Neural cell (in vitro differentiated cells): ENCODE results near the gene ARFGEF3. TPM values are rescaled to one million over a fixed set of nuclear protein-coding genes. Genes with fewer than 3 reads are reported as not detected.

Experiments used
- H2AFZ ChIP-seq: fragments of 200-600, 300-800 bp; sonication (generic), shearing (Covaris generic); 2 replicates; pipeline ENCODE4 v1.6.0; 2014; ENCODE audit warnings: low read depth, mild to moderate bottlenecking, antibody characterized with exemption, low read length, moderate library complexity
- H3F3A ChIP-seq: fragments of 200-600 bp; shearing (Covaris generic); 2 replicates; pipeline ENCODE4 v1.6.1; 2016; ENCODE audit warnings: mild to moderate bottlenecking, moderate library complexity, mixed read lengths, antibody characterized with exemption, low read length; ENCODE audit not compliant: insufficient read depth, poor library complexity, severe bottlenecking
- H3K27ac ChIP-seq: fragments of 200-600, 300-800 bp; sonication (generic), shearing (Covaris generic); 2 replicates; pipeline ENCODE4 v1.5.1; 2014; ENCODE audit warnings: mild to moderate bottlenecking, low read length, moderate library complexity
- H3K27me3 ChIP-seq: fragments of 300-800, 200-600 bp; sonication (generic), shearing (Covaris generic); 2 replicates; pipeline ENCODE4 v1.6.0; 2014; ENCODE audit warnings: mild to moderate bottlenecking, low read depth, low read length, moderate library complexity; ENCODE audit not compliant: insufficient read depth
- H3K36me3 ChIP-seq: fragments of 300-800, 200-600 bp; sonication (generic), shearing (Covaris generic); 2 replicates; pipeline ENCODE4 v1.5.1; 2014; ENCODE audit warnings: mild to moderate bottlenecking, antibody characterized with exemption, low read length, moderate library complexity; ENCODE audit not compliant: insufficient read depth
- H3K4me2 ChIP-seq: fragments of 300-800, 200-600 bp; sonication (generic), shearing (Covaris generic); 2 replicates; pipeline ENCODE4 v1.6.0; 2014; ENCODE audit warnings: mild to moderate bottlenecking, low read length
- H3K4me3 ChIP-seq: fragments of 300-800, 200-600 bp; sonication (generic), shearing (Covaris generic); 2 replicates; pipeline ENCODE4 v1.5.1; 2014; ENCODE audit warnings: mild to moderate bottlenecking, low read length, moderate library complexity
- H3K79me2 ChIP-seq: fragments of 200-600 bp; shearing (Covaris generic); replicated peaks from 2 replicates; pipeline ENCODE4 v1.6.0; 2014; ENCODE audit warnings: mild to moderate bottlenecking, low read length, moderate library complexity; ENCODE audit not compliant: insufficient read depth
- H3K9ac ChIP-seq: fragments of 300-800, 200-600 bp; sonication (generic), shearing (Covaris generic); 2 replicates; pipeline ENCODE4 v1.6.1; 2016; ENCODE audit warnings: mild to moderate bottlenecking, low read length, mixed read lengths
- H3K9me2 ChIP-seq: fragments of 200-600 bp; shearing (Covaris generic); 2 replicates; pipeline ENCODE4 v1.6.1; 2016; ENCODE audit warnings: mild to moderate bottlenecking, low read length, mixed read lengths; ENCODE audit not compliant: insufficient read depth
- H3K9me3 ChIP-seq: fragments of 200-600, 300-800 bp; sonication (generic), shearing (Covaris generic); 2 replicates; pipeline ENCODE4 v1.6.1; 2016; ENCODE audit warnings: mild to moderate bottlenecking, mixed run types, low read length, moderate library complexity, mixed read lengths
- H4K20me1 ChIP-seq: fragments of 200-600 bp; shearing (Covaris generic); 2 replicates; pipeline ENCODE4 v1.6.1; 2016; ENCODE audit warnings: mild to moderate bottlenecking, mixed run types; ENCODE audit not compliant: insufficient read depth
- EP300 ChIP-seq: fragments of 450-650 bp; conservative IDR thresholded peaks from 2 replicates; pipeline ENCODE4 v1.6.1; 2014; ENCODE audit warnings: antibody characterized with exemption, mild to moderate bottlenecking, moderate library complexity; ENCODE audit not compliant: poor library complexity, severe bottlenecking
- EZH2 ChIP-seq: fragments of 200-600, 300-800 bp; shearing (Covaris generic), sonication (generic); IDR thresholded peaks from 2 replicates; pipeline ENCODE4 v1.6.1; 2014; ENCODE audit warnings: antibody characterized with exemption, low read length, borderline replicate concordance, mild to moderate bottlenecking; ENCODE audit not compliant: insufficient read depth, poor library complexity, severe bottlenecking
- MXI1 ChIP-seq: fragments of 450-650 bp; conservative IDR thresholded peaks from 2 replicates; pipeline ENCODE4 v1.6.1; 2014; ENCODE audit warnings: antibody characterized with exemption, mild to moderate bottlenecking; ENCODE audit not compliant: poor library complexity, severe bottlenecking
- POLR2AphosphoS5 ChIP-seq: IDR thresholded peaks from 2 replicates; pipeline ENCODE4 v1.6.1; 2012
- RAD21 ChIP-seq: fragments of 450-650 bp; conservative IDR thresholded peaks from 2 replicates; pipeline ENCODE4 v1.6.1; 2014; ENCODE audit warnings: antibody characterized with exemption, mild to moderate bottlenecking, moderate library complexity
- REST ChIP-seq: IDR thresholded peaks from 2 replicates; pipeline ENCODE4 v1.6.1; 2012; ENCODE audit warnings: borderline replicate concordance
- SMC3 ChIP-seq: fragments of 450-650 bp; conservative IDR thresholded peaks from 2 replicates; pipeline ENCODE4 v1.6.1; 2014; ENCODE audit warnings: antibody characterized with exemption, mild to moderate bottlenecking, moderate library complexity; ENCODE audit not compliant: poor library complexity
- TAF1 ChIP-seq: IDR thresholded peaks from 2 replicates; pipeline ENCODE4 v1.6.1; 2012; ENCODE audit warnings: low read depth
- polyA plus RNA-seq: library from polyadenylated mRNA; depleted of rRNA; stranded (reverse); fragments of >200 nt; gene quantifications from 2 replicates; pipeline ENCODE4 v1.2.3, GENCODE V29; 2014
- TF ChIP-seq, protein P1 (sequence below): fragments of 450-650 bp; IDR thresholded peaks from 2 replicates; pipeline ENCODE4 v1.5.1; 2014; ENCODE audit warnings: antibody characterized with exemption, mild to moderate bottlenecking, moderate library complexity; ENCODE audit not compliant: poor library complexity, severe bottlenecking

ARFGEF3 gene
- polyA plus RNA-seq, 1 donor from 2014 or later, result 4.6 TPM

DNA sequence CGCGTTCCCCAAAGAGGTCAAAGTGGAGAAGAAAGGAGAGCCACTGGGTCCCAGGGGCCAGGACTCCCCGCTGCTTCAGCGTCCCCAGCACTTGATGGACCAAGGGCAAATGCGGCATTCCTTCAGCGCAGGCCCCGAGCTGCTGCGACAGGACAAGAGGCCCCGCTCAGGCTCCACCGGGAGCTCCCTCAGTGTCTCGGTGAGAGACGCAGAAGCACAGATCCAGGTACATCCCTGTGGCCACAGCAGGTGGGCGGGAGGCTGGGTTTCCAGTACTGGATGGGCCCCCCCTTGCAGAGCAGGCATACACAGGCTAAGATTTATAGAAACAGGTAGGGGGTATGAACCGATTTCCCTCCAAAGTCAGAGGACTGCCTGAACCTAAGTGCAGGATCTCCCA, 173.2 kb downstream of the ARFGEF3 start:
- no peak overlapping the region for H3K27ac ChIP-seq
- H3K36me3 ChIP-seq, result peaks cover 3% of the 10 kb centered on the region
- H2AFZ ChIP-seq, result no peak overlapping the region
- H3K4me2 ChIP-seq, result no peak overlapping the region
- no peak overlapping the region for H3K9ac ChIP-seq
- TF ChIP-seq MXI1, result no peak
- TF ChIP-seq, protein P1, sequence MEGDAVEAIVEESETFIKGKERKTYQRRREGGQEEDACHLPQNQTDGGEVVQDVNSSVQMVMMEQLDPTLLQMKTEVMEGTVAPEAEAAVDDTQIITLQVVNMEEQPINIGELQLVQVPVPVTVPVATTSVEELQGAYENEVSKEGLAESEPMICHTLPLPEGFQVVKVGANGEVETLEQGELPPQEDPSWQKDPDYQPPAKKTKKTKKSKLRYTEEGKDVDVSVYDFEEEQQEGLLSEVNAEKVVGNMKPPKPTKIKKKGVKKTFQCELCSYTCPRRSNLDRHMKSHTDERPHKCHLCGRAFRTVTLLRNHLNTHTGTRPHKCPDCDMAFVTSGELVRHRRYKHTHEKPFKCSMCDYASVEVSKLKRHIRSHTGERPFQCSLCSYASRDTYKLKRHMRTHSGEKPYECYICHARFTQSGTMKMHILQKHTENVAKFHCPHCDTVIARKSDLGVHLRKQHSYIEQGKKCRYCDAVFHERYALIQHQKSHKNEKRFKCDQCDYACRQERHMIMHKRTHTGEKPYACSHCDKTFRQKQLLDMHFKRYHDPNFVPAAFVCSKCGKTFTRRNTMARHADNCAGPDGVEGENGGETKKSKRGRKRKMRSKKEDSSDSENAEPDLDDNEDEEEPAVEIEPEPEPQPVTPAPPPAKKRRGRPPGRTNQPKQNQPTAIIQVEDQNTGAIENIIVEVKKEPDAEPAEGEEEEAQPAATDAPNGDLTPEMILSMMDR, result no peak
- TF ChIP-seq TAF1, result no peak
- TF ChIP-seq RAD21, result no peak
- TF ChIP-seq EP300, result no peak
- no peak for TF ChIP-seq REST
- no peak for TF ChIP-seq POLR2AphosphoS5
- TF ChIP-seq EZH2, result no peak
- no peak for TF ChIP-seq SMC3
- no peak overlapping the region for H3K4me3 ChIP-seq
- H3K9me2 ChIP-seq, result no peaks in the 10 kb centered on the region
- no peaks in the 10 kb centered on the region for H3F3A ChIP-seq
- no peaks in the 10 kb centered on the region for H3K27me3 ChIP-seq
- no peaks in the 10 kb centered on the region for H3K9me3 ChIP-seq
- no peaks in the 10 kb centered on the region for H4K20me1 ChIP-seq
- no peaks in the 10 kb centered on the region for H3K79me2 ChIP-seq

DNA sequence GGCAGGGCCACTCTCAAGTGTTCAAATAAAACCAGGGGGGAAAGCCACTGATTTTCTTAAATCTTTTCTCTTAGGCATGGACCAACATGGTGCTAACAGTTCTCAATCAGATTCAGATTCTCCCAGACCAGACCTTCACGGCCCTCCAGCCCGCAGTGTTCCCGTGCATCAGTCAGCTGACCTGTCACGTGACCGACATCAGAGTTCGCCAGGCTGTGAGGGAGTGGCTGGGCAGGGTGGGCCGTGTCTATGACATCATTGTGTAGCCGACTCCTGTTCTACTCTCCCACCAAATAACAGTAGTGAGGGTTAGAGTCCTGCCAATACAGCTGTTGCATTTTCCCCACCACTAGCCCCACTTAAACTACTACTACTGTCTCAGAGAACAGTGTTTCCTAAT, 174.5 kb downstream of the ARFGEF3 start:
- Histone ChIP-seq H3F3A (no peaks in the 10 kb centered on the region), H3K27me3 (no peaks in the 10 kb centered on the region), H3K9ac (no peak overlapping the region), H4K20me1 (no peaks in the 10 kb centered on the region), H3K4me2 (no peak overlapping the region), H3K79me2 (no peaks in the 10 kb centered on the region), H3K27ac (no peak overlapping the region), H3K36me3 (peaks cover 3% of the 10 kb centered on the region), H2AFZ (no peak overlapping the region), H3K9me3 (no peaks in the 10 kb centered on the region), H3K4me3 (no peak overlapping the region), H3K9me2 (no peaks in the 10 kb centered on the region)
- no peak for TF ChIP-seq REST
- TF ChIP-seq MXI1, result no peak
- no peak for TF ChIP-seq RAD21
- TF ChIP-seq, protein P1, result no peak
- TF ChIP-seq EZH2, result no peak
- no peak for TF ChIP-seq POLR2AphosphoS5
